Measurements from ENCODE around the gene WWC1.

WWC1 gene

DNA sequence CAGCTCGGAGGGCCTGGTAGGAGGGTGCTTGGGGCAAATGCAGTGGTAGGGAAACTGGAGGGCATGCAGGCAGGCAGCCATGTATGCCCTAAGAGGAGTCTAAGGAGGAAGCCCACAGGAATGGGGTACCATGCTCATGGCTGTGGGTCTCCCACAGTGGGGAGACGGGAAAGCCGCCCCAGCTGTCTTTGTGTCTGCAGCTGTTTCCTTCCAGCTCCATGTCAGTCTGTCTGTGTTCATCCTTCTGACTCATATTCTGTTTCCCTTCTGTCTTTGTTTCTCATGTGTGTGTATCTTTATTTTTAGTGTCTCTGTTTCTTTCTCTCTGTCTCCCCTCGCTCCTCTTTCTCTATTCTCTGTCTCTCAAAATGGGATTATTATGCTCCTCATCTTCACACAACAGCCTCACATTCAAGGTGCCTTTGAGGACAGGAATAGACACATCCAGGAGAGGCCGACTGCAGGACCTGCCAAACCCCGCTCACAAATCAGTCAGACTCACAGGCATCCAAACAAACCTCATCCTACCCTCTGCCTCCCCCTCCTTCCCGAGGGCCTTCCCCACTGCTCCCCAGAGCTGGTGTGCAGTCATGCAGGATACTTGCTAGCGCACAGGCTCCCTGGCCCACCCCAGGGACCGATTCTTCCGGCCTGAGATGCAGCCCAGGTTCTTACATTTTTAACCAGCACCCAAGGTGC lies 126.4 kb downstream of the WWC1 start:
- Histone ChIP-seq H3K36me3 (ENCODE audit: control insufficient read depth in 1 of 2, insufficient read depth in 2 of 2, low read length in 2 of 2) (peaks cover 4 to 34% of the 10 kb centered on the region in 2 donors), H3K4me1 (ENCODE audit: control insufficient read depth in 1 of 2, insufficient read depth in 2 of 2, low read length in 2 of 2) (no peaks in the 10 kb centered on the region), H3K27me3 (ENCODE audit: control insufficient read depth in 1 of 2, insufficient read depth in 2 of 2, low read length in 2 of 2) (no peaks in the 10 kb centered on the region), H3K9ac (ENCODE audit: low read depth in 1 of 2, low read length in 2 of 2) (no peak overlapping the region), H3K9me3 (ENCODE audit: control insufficient read depth in 1 of 2, low read length in 2 of 2) (no peaks in the 10 kb centered on the region), H3K4me3 (ENCODE audit: low read depth in 1 of 2, low read length in 2 of 2) (no peak overlapping the region), H3K27ac (ENCODE audit: low read depth, low read length) (no peak overlapping the region)

GRCh38 chr5:168420461-168420860 lies 129.0 kb downstream of the WWC1 start:
- no peak overlapping the region for H3K27ac ChIP-seq (ENCODE audit: low read depth, low read length)

GRCh38 chr5:168422431-168422830 lies 131.0 kb downstream of the WWC1 start:
- Histone ChIP-seq H3K9me3 (ENCODE audit: control insufficient read depth in 1 of 2, low read length in 2 of 2) (no peaks in the 10 kb centered on the region), H3K27ac (ENCODE audit: low read depth, low read length) (no peak overlapping the region), H3K4me1 (ENCODE audit: control insufficient read depth in 1 of 2, insufficient read depth in 2 of 2, low read length in 2 of 2) (no peaks in the 10 kb centered on the region), H3K4me3 (ENCODE audit: low read depth in 1 of 2, low read length in 2 of 2) (no peak overlapping the region), H3K27me3 (ENCODE audit: control insufficient read depth in 1 of 2, insufficient read depth in 2 of 2, low read length in 2 of 2) (no peaks in the 10 kb centered on the region), H3K9ac (ENCODE audit: low read depth in 1 of 2, low read length in 2 of 2) (no peak overlapping the region), H3K36me3 (ENCODE audit: control insufficient read depth in 1 of 2, insufficient read depth in 2 of 2, low read length in 2 of 2) (peaks cover 2 to 34% of the 10 kb centered on the region in 2 donors)

More at GRCh38 chr5:168420461-168420860, 129.0 kb downstream of the WWC1 start:
- no peaks in the 10 kb centered on the region for H3K4me1 ChIP-seq (ENCODE audit: control insufficient read depth in 1 of 2, insufficient read depth in 2 of 2, low read length in 2 of 2)
- H3K4me3 ChIP-seq (ENCODE audit: low read depth in 1 of 2, low read length in 2 of 2): no peak overlapping the region
- H3K36me3 ChIP-seq (ENCODE audit: control insufficient read depth in 1 of 2, insufficient read depth in 2 of 2, low read length in 2 of 2): peaks cover 2 to 28% of the 10 kb centered on the region in 2 donors
- no peaks in the 10 kb centered on the region for H3K9me3 ChIP-seq (ENCODE audit: control insufficient read depth in 1 of 2, low read length in 2 of 2)
- no peak overlapping the region for H3K9ac ChIP-seq (ENCODE audit: low read depth in 1 of 2, low read length in 2 of 2)
- no peaks in the 10 kb centered on the region for H3K27me3 ChIP-seq (ENCODE audit: control insufficient read depth in 1 of 2, insufficient read depth in 2 of 2, low read length in 2 of 2)

- Histone ChIP-seq H3K27ac (ENCODE audit: low read depth, low read length) (no peak overlapping the region), H3K4me3 (ENCODE audit: low read depth in 1 of 2, low read length in 2 of 2) (no peak overlapping the region), H3K36me3 (ENCODE audit: control insufficient read depth in 1 of 2, insufficient read depth in 2 of 2, low read length in 2 of 2) (peaks cover 2 to 31% of the 10 kb centered on the region in 2 donors), H3K9me3 (ENCODE audit: control insufficient read depth in 1 of 2, low read length in 2 of 2) (no peaks in the 10 kb centered on the region), H3K4me1 (ENCODE audit: control insufficient read depth in 1 of 2, insufficient read depth in 2 of 2, low read length in 2 of 2) (no peaks in the 10 kb centered on the region), H3K27me3 (ENCODE audit: control insufficient read depth in 1 of 2, insufficient read depth in 2 of 2, low read length in 2 of 2) (no peaks in the 10 kb centered on the region), H3K9ac (ENCODE audit: low read depth in 1 of 2, low read length in 2 of 2) (no peak overlapping the region)
Observed at GRCh38 chr5:168423478-168423877, 132.0 kb downstream of the WWC1 start.

DNA sequence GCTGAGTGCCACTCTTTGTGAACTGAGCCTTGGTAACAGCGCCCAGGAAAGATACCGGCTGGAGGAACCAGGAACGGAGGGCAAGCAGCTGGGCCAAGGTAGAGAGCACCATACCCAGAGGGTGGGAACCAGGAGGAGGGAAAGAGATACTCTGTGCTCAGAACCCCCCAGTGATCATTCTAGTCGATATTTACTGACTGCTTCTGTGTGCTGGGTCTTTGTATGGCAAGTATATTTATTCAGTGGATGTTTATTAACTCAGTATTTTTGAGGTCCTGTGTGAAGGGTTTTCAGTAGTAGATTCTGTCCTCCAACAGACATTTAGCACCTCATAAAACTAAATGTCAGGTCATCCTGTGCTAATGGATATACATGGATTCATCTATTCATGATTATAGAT lies 132.5 kb downstream of the WWC1 start:
- no peaks in the 10 kb centered on the region for H3K4me1 ChIP-seq (ENCODE audit: control insufficient read depth in 1 of 2, insufficient read depth in 2 of 2, low read length in 2 of 2)
- no peak overlapping the region for H3K4me3 ChIP-seq (ENCODE audit: low read depth in 1 of 2, low read length in 2 of 2)
- H3K27me3 ChIP-seq (ENCODE audit: control insufficient read depth in 1 of 2, insufficient read depth in 2 of 2, low read length in 2 of 2): no peaks in the 10 kb centered on the region
- no peak overlapping the region for H3K27ac ChIP-seq (ENCODE audit: low read depth, low read length)
- no peak overlapping the region for H3K9ac ChIP-seq (ENCODE audit: low read depth in 1 of 2, low read length in 2 of 2)
- H3K36me3 ChIP-seq (ENCODE audit: control insufficient read depth in 1 of 2, insufficient read depth in 2 of 2, low read length in 2 of 2): peaks cover 2 to 31% of the 10 kb centered on the region in 2 donors
- no peaks in the 10 kb centered on the region for H3K9me3 ChIP-seq (ENCODE audit: control insufficient read depth in 1 of 2, low read length in 2 of 2)

GRCh38 chr5:168424594-168425323 lies 133.3 kb downstream of the WWC1 start:
- Histone ChIP-seq H3K9me3 (ENCODE audit: control insufficient read depth in 1 of 2, low read length in 2 of 2) (no peaks in the 10 kb centered on the region), H3K4me3 (ENCODE audit: low read depth in 1 of 2, low read length in 2 of 2) (no peak overlapping the region), H3K27me3 (ENCODE audit: control insufficient read depth in 1 of 2, insufficient read depth in 2 of 2, low read length in 2 of 2) (no peaks in the 10 kb centered on the region), H3K36me3 (ENCODE audit: control insufficient read depth in 1 of 2, insufficient read depth in 2 of 2, low read length in 2 of 2) (peaks cover 2 to 28% of the 10 kb centered on the region in 2 donors), H3K9ac (ENCODE audit: low read depth in 1 of 2, low read length in 2 of 2) (no peak overlapping the region), H3K4me1 (ENCODE audit: control insufficient read depth in 1 of 2, insufficient read depth in 2 of 2, low read length in 2 of 2) (peaks cover 1 to 3% of the 10 kb centered on the region in 2 donors), H3K27ac (ENCODE audit: low read depth, low read length) (no peak overlapping the region)

DNA sequence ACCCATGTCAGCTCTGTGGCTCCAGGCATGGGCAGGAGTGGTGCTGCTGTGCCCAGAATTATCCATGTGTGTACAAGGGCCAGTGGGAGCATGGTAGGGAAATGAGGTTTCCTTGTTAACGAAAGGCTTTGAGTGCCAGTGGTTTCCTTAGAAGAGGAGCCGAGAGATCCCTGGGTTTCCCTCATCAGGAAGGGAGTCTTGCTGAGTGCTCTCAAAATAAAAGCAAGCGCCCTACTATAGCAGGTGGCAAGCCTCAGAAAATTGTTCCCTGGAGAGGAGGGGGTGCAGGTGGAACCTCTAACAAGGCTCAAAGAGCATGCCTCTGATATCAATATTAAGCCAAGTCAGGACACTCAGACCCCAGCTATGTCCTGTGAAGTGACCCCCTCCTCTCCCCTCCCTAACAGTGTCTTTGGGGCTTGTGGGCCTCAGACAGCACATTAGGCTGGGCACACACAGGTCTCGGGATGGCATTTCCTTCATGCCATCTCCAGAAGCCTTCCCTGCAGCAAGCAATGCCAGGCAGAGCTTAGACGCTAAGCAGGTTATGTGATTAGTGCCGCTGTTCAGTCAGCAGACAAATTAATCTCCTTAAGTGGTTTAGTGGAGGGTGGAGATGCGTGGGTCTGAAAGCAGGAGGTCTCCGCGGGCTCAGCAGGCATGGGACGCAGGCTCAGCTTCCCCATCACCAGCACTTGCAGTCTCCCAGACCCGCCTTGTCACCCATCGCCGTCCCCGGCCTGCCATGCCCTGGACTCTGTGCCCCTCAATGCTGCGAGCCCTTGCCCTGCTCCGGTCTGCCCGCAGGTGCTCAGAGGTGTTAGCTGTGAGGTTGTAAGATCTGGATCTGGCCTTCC lies 134.8 kb downstream of the WWC1 start:
- no peak overlapping the region for H3K4me3 ChIP-seq (ENCODE audit: low read depth in 1 of 2, low read length in 2 of 2)
- H3K9ac ChIP-seq (ENCODE audit: low read depth in 1 of 2, low read length in 2 of 2): no peak overlapping the region
- H3K4me1 ChIP-seq (ENCODE audit: control insufficient read depth in 1 of 2, insufficient read depth in 2 of 2, low read length in 2 of 2): peaks cover 13 to 14% of the 10 kb centered on the region in 2 donors
- H3K9me3 ChIP-seq (ENCODE audit: control insufficient read depth in 1 of 2, low read length in 2 of 2): no peaks in the 10 kb centered on the region
- peaks cover 2 to 34% of the 10 kb centered on the region in 2 donors for H3K36me3 ChIP-seq (ENCODE audit: control insufficient read depth in 1 of 2, insufficient read depth in 2 of 2, low read length in 2 of 2)
- H3K27me3 ChIP-seq (ENCODE audit: control insufficient read depth in 1 of 2, insufficient read depth in 2 of 2, low read length in 2 of 2): no peaks in the 10 kb centered on the region
- H3K27ac ChIP-seq (ENCODE audit: low read depth, low read length): no peak overlapping the region

GRCh38 chr5:168426864-168427172 lies 135.4 kb downstream of the WWC1 start:
- H3K36me3 ChIP-seq (ENCODE audit: control insufficient read depth in 1 of 2, insufficient read depth in 2 of 2, low read length in 2 of 2): peaks cover 2 to 37% of the 10 kb centered on the region in 2 donors
- H3K4me1 ChIP-seq (ENCODE audit: control insufficient read depth in 1 of 2, insufficient read depth in 2 of 2, low read length in 2 of 2): peaks cover 13 to 14% of the 10 kb centered on the region in 2 donors
- no peak overlapping the region for H3K4me3 ChIP-seq (ENCODE audit: low read depth in 1 of 2, low read length in 2 of 2)
- H3K9ac ChIP-seq (ENCODE audit: low read depth in 1 of 2, low read length in 2 of 2): no peak overlapping the region
- H3K27me3 ChIP-seq (ENCODE audit: control insufficient read depth in 1 of 2, insufficient read depth in 2 of 2, low read length in 2 of 2): no peaks in the 10 kb centered on the region
- no peaks in the 10 kb centered on the region for H3K9me3 ChIP-seq (ENCODE audit: control insufficient read depth in 1 of 2, low read length in 2 of 2)
- H3K27ac ChIP-seq (ENCODE audit: low read depth, low read length): no peak overlapping the region

GRCh38 chr5:168427224-168427623 lies 135.8 kb downstream of the WWC1 start:
- H3K36me3 ChIP-seq (ENCODE audit: control insufficient read depth in 1 of 2, insufficient read depth in 2 of 2, low read length in 2 of 2): peaks cover 4 to 41% of the 10 kb centered on the region in 2 donors
- no peaks in the 10 kb centered on the region for H3K9me3 ChIP-seq (ENCODE audit: control insufficient read depth in 1 of 2, low read length in 2 of 2)
- no peak overlapping the region for H3K4me3 ChIP-seq (ENCODE audit: low read depth in 1 of 2, low read length in 2 of 2)
- H3K9ac ChIP-seq (ENCODE audit: low read depth in 1 of 2, low read length in 2 of 2): no peak overlapping the region
- no peaks in the 10 kb centered on the region for H3K27me3 ChIP-seq (ENCODE audit: control insufficient read depth in 1 of 2, insufficient read depth in 2 of 2, low read length in 2 of 2)
- peaks cover 13 to 14% of the 10 kb centered on the region in 2 donors for H3K4me1 ChIP-seq (ENCODE audit: control insufficient read depth in 1 of 2, insufficient read depth in 2 of 2, low read length in 2 of 2)
- H3K27ac ChIP-seq (ENCODE audit: low read depth, low read length): no peak overlapping the region

DNA sequence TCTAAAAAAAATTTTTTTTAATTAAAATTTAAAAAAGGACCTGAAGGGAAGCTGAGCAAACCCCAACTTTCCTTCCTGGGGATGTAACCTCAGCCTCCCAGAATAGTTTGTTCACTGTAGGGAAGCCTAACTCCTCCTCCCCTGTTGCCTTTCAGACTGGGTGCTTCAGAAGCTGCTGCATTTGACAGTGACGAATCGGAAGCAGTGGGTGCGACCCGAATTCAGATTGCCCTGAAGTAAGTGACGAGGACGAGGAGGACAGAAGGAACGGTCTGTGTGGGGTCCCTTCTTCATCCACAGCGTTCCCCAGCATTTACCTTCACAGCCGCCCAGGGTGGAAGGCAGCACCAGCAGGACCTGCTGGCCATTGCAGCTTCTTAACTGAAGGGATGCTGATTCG lies 137.1 kb downstream of the WWC1 start:
- no peak overlapping the region for H3K9ac ChIP-seq (ENCODE audit: low read depth in 1 of 2, low read length in 2 of 2)
- H3K36me3 ChIP-seq (ENCODE audit: control insufficient read depth in 1 of 2, insufficient read depth in 2 of 2, low read length in 2 of 2): peaks cover 2 to 45% of the 10 kb centered on the region in 2 donors
- H3K9me3 ChIP-seq (ENCODE audit: control insufficient read depth in 1 of 2, low read length in 2 of 2): no peaks in the 10 kb centered on the region
- peaks cover 13 to 14% of the 10 kb centered on the region in 2 donors for H3K4me1 ChIP-seq (ENCODE audit: control insufficient read depth in 1 of 2, insufficient read depth in 2 of 2, low read length in 2 of 2)
- no peak overlapping the region for H3K27ac ChIP-seq (ENCODE audit: low read depth, low read length)
- no peak overlapping the region for H3K4me3 ChIP-seq (ENCODE audit: low read depth in 1 of 2, low read length in 2 of 2)
- no peaks in the 10 kb centered on the region for H3K27me3 ChIP-seq (ENCODE audit: control insufficient read depth in 1 of 2, insufficient read depth in 2 of 2, low read length in 2 of 2)

Measured in duodenal mucosa (tissue), 2 donors.